Hematopoietic multipotent progenitor cell treated with erythropoietin and hydrocortisone succinate and interleukin-3 and kit ligand, for 6 days (in vitro differentiated cells): ENCODE measurements around the gene RASGRF2.

Experiments
- DNase-seq: peaks from one replicate; pipeline ENCODE4 v3.0.0-alpha.2; 2015

The RASGRF2 gene

DNA sequence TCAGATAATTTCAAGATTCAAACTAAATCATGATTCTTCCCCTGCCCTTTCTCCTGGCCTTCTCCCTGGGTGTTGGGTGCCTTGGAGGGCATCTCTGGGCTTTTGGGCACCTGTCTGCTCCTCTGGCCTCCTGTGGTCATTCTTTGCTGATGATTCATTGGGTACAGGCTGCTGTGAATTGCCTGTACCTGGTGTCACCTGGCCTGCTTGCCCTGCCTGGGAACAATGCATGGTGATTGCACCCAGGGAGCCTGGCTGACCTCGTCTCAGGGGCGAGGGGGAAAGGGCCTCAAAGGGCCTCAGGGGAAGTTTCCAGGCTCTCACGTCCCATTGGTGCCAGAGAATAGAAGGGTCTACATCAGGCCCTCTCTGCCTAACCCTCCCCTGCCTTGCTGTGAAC, 252.9 kb downstream of the RASGRF2 start:
- DNase-seq, result no peak

- no peak for DNase-seq
Observed at GRCh38 chr5:81214848-81215247, 254.7 kb downstream of the RASGRF2 start.

GRCh38 chr5:81216152-81216551, 256.0 kb downstream of the RASGRF2 start:
- DNase-seq, result no peak

- DNase-seq, result no peak
Observed at GRCh38 chr5:81219389-81219788, 259.2 kb downstream of the RASGRF2 start.

GRCh38 chr5:81222285-81222684, 262.1 kb downstream of the RASGRF2 start:
- no peak for DNase-seq

DNA sequence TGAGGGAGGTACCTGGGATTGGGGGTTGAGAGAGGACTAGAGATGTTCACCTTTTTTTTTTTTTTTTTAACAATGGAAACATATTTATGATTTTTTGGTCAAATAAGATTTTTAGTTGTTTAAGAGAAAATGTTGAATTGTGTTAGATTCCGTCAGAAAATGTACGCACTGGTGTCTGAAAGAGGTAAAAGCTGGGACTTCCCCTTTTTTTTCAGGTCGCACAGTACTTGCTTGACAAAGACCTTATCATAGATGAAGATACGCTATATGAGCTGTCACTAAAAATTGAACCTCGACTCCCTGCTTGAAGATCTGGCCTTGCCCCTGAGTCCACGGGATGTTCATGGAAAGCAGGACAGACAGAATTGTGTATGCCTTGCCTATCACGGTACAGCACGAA, 265.3 kb downstream of the RASGRF2 start:
- peak; percentile 24 for DNase-seq

- DNase-seq, result no peak
Observed at GRCh38 chr5:81226286-81226685, 266.1 kb downstream of the RASGRF2 start.

DNA sequence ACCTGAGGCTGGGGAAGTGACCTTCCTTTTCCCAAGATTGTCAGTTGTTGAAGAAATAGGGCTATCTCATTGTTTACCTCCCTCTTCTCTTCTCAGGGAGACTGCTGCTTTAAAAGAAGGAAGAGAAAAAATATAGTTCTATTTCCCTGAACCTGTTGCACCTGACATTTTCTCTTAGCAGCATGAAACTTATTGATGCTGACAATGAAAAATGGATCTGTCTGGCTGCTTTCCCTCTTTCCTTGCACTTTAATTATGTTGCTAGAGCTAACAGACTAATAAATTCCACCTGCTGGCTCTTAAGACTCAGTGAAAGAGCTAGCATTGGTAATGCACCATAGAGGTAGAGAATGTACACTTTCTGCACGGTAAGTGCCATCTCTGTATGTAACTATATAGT, 266.8 kb downstream of the RASGRF2 start:
- DNase-seq, result no peak

GRCh38 chr5:81228084-81228483, 267.9 kb downstream of the RASGRF2 start:
- DNase-seq, result no peak

DNA sequence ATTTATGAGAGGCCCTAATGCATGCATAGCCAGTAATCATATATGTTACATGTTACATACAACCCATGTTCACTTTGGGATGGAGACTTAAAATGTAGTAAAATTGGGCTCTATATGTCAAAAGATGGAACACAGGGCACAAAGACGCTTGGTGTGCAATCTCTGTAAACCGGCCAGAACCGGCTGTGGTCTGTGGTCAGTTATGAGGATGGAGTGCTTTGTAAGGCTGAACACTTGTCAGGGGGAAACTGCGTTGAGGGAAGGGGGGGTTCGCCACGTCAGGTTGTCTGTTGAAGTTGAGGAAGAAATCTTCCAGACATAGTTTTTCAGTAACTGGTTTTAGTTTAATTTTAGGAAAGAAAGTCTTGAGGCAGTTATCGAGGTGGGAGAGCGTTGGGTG, 270.3 kb downstream of the RASGRF2 start:
- DNase-seq, result no peak

GRCh38 chr5:81232464-81233079, 272.4 kb downstream of the RASGRF2 start:
- DNase-seq, result no peak

DNA sequence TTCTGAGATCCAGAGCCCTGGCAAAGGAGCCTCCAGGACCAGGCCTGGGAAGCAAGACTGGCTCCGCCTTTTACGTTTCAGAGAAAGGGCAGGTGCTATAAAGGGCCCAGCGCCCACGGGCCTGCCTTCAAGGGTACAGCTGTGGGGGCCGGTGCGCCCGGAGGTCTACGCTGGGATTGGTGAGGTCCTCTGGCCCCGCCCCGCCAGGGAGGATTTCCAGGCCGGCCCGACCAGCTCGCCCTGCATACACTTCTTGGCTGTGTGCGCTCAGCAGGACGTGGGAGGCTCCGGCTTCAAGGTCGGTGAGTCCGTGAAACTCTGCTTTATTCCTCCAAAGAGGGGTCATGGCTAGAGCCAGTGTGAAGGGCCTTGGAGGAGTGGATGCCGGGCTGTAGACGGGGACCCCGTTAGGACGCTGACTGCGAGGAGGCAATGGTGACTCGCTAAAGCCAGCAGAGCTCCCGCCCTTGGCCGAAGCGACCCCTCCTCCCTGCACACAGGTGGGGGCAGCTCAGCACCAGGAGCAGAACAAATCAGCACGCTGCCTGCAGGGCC, 273.0 kb downstream of the RASGRF2 start, which contains the start of gene CKMT2:
Gene CKMT2, plus strand, starts transcription at position 243 of the 555 bp plus-strand sequence. CDS start 17,811 bp downstream, outside the sequence.
- peak; percentile 23 for DNase-seq

GRCh38 chr5:81234299-81234698, 274.1 kb downstream of the RASGRF2 start:
- no peak for DNase-seq

DNA sequence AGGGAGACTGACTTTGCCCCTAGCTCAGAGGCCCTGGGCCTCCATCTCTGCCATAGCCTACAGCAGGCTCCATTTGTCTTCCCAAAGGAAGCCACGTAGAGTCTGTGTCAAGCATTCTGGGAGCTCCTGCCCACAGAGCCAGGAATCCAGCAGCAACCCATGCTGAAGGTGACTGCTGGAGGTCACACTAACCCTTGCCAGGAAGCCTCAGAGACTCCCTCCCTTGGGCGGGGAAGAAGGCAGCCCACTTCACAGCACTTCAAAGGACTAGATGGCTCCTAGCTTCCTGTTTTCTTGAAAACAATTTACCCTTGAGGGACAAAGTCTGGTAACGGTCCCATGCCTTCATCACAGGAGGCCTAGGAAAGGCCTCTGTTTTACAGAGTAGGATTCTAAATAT, 274.6 kb downstream of the RASGRF2 start:
- DNase-seq, result no peak

GRCh38 chr5:81235287-81236072, 275.3 kb downstream of the RASGRF2 start:
- no peak for DNase-seq

GRCh38 chr5:81238460-81238859, 278.3 kb downstream of the RASGRF2 start:
- no peak for DNase-seq

GRCh38 chr5:81239613-81240012, 279.4 kb downstream of the RASGRF2 start:
- no peak for DNase-seq

DNA sequence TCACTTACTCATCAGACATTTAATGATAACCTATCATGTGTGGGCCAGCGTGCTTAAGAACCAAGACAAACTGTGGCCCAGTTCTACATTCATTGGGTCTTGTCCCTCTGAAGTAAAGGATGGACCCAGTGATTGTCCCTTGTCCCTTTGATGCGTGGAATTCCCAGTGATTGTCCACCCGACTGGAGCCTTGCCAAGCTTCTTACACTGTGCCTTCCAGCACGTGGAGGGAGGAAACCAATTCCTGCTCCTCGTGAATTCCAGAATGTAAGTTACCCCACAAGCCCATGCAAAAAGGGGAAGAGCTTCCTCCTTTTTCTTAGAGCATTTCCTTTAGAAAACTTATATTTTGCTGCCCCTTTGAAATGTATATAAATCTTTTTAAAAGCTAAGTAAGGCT, 280.8 kb downstream of the RASGRF2 start:
- DNase-seq, result no peak

DNA sequence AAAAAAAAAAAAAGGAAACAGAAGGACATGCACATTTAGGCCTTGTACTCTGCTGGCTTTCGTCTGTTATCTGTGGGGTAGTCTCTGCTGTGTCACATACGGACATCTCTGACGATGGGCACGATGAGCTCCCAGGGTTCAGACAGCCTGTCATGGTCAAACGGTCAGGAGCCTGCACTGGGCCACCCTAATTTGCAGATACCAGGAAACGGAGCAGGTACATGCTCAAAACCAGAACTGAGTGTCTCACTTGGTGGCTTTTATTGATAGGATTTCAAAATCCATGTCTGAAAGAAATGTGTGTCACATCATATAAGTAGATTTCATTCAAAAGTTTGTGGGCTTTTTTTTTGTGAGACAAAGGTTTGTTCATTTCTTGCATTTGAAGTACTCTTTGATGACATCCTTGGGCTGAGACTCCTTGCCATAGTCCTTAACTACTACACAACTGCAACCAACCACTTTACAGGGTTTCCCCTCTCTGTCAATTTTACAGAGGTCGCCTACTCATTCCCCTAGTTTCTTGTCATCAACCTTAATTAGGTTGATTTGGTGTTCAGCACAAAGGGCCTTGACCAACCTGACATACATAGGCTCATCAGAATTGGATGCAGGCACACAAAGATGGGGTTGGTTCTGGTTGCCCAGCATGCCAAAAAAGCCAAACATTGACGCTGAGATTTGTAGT, 281.9 kb downstream of the RASGRF2 start:
- no peak for DNase-seq

- no peak for DNase-seq
Observed at GRCh38 chr5:81242906-81243436, 282.8 kb downstream of the RASGRF2 start.

DNA sequence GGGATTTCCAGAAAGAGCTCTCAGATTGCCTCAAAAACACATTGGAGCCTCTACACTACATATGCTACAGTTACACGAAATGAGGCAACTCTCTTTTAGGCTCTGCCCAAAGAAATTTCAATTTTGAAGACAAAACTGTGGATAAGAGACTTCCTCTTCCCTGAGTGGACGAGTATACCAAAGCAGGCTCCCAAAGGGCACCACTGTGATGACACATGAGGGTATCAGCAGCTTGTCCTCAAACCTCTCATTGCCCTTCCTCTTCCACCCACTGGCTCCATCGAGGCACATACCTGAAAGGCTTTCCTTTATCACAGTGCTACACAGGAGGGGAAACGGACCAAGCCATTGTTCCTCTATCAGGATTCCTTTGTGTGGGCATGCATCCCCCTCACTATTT, 284.3 kb downstream of the RASGRF2 start:
- no peak for DNase-seq

DNA sequence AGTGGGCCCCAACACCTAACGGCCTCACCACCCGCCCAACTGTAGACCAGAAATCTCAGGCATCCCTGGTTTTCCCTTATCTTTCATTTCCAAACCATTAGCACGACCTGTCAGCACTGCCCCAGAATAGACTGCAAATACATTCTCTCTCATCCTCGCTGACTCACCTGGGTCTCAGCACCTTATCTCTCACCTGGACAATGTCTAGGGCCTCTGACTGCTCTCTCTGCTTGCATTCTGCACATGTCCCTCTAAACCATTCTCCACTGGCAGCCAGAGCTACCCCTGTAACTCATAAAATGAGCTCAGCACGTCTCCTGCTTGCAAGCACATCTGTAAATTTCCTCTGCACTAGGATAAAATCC, 285.7 kb downstream of the RASGRF2 start:
- DNase-seq, result no peak

- DNase-seq, result no peak
Observed at GRCh38 chr5:81246697-81247096, 286.5 kb downstream of the RASGRF2 start.
